ENCODE results near the gene TULP1. TPM values are rescaled to one million over a fixed set of nuclear protein-coding genes. Genes with fewer than 3 reads are reported as not detected.

The TULP1 gene
- total RNA-seq, 1 experiment from 2014 or later: not detected

DNA sequence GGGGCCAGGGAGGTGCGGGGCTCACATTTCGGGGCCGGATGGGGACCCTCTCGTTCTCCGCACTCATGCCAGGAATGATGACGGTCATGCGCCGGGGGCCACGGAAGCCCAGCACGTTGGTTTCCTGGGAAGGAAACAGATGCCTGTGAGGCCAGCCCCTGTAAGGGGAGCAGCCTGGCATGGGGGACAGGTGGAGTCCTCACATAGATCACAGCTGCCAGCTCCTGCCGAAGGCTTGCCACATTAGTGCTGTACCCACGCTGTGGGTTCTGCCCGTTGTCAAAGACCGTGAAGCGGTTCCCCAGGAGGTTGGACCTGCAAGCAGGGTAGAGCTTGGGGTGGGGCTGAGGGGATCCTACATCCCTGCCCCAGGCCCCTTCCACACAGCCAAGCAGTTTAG lies 9.2 kb downstream of the TULP1 start:
- no peak overlapping the region for H2BK5ac ChIP-seq (ENCODE audit: insufficient read length, low read length)
- H3K27me3 Mint-ChIP-seq (ENCODE audit: low read depth): peaks cover 32% of the 10 kb centered on the region
- no peaks in the 10 kb centered on the region for H3K79me2 ChIP-seq (ENCODE audit: insufficient read depth, low read length)
- H4K5ac ChIP-seq (ENCODE audit: insufficient read length, low read depth, low read length): no peak overlapping the region
- no peak overlapping the region for H3K27ac Mint-ChIP-seq
- H3K14ac ChIP-seq (ENCODE audit: insufficient read depth, low read length): no peak overlapping the region
- WGBS (ENCODE audit: extremely low coverage, insufficient read length, low lambda C conversion rate): no CpG with 5 or more reads among the region's 15 CpGs
- H2AK5ac ChIP-seq (ENCODE audit: insufficient read length, low read length): no peak overlapping the region
- no peak overlapping the region for H3T11ph ChIP-seq (ENCODE audit: low read length)
- peaks cover 0 to 2% (median 0%) of the 10 kb centered on the region in 3 experiments; a peak in 1 of 7 replicates for H3K36me3 Mint-ChIP-seq (ENCODE audit: insufficient read depth in 1 of 3, low read depth in 3 of 3)
- H3K23me2 ChIP-seq (ENCODE audit: insufficient read length, low read depth, low read length, poor library complexity, severe bottlenecking): no peaks in the 10 kb centered on the region
- H3K4ac ChIP-seq (ENCODE audit: low read depth, low read length): no peak overlapping the region
- H3K23ac ChIP-seq (ENCODE audit: insufficient read length, low read depth, low read length): no peak overlapping the region
- H3K4me3 Mint-ChIP-seq: no peak overlapping the region
- no peaks in the 10 kb centered on the region for H3K79me1 ChIP-seq (ENCODE audit: insufficient read depth, low read depth, low read length, poor library complexity, severe bottlenecking)
- no peaks in the 10 kb centered on the region for H3K9me3 Mint-ChIP-seq
- no peaks in the 10 kb centered on the region for H4K20me1 ChIP-seq (ENCODE audit: control insufficient read depth, insufficient read depth, insufficient read length)
- H3K9me3 ChIP-seq (ENCODE audit: control insufficient read depth, low read depth, low read length): no peaks in the 10 kb centered on the region
- no peaks in the 10 kb centered on the region for H3K27me3 ChIP-seq (ENCODE audit: insufficient read depth, low read length)
- H3K4me2 ChIP-seq (ENCODE audit: insufficient read depth, insufficient read length, low read length): no peak overlapping the region
- TF ChIP-seq, protein P1, sequence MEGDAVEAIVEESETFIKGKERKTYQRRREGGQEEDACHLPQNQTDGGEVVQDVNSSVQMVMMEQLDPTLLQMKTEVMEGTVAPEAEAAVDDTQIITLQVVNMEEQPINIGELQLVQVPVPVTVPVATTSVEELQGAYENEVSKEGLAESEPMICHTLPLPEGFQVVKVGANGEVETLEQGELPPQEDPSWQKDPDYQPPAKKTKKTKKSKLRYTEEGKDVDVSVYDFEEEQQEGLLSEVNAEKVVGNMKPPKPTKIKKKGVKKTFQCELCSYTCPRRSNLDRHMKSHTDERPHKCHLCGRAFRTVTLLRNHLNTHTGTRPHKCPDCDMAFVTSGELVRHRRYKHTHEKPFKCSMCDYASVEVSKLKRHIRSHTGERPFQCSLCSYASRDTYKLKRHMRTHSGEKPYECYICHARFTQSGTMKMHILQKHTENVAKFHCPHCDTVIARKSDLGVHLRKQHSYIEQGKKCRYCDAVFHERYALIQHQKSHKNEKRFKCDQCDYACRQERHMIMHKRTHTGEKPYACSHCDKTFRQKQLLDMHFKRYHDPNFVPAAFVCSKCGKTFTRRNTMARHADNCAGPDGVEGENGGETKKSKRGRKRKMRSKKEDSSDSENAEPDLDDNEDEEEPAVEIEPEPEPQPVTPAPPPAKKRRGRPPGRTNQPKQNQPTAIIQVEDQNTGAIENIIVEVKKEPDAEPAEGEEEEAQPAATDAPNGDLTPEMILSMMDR (conservative IDR thresholded peaks at IDR 0.05): no peak
- no peak overlapping the region for H4K8ac ChIP-seq (replicated peaks; ENCODE audit: insufficient read length, low read depth, low read length)
- no peak overlapping the region for H3K56ac ChIP-seq (ENCODE audit: insufficient read length, low read depth, low read length)
- no peak overlapping the region for H2BK12ac ChIP-seq (ENCODE audit: insufficient read length, low read depth, low read length)
- H3K4me1 Mint-ChIP-seq: peaks cover 40 to 45% of the 10 kb centered on the region in 2 experiments
- DNase-seq: no peak
- H2AFZ ChIP-seq (ENCODE audit: low read length): no peak overlapping the region
- H3K4me1 ChIP-seq (ENCODE audit: insufficient read depth, low read length): peaks cover 7% of the 10 kb centered on the region; the same call in 1 of the 2 replicates
- no peak overlapping the region for H4K91ac ChIP-seq (ENCODE audit: insufficient read length, low read depth, low read length)
- no peak overlapping the region for H3K27ac ChIP-seq (ENCODE audit: insufficient read length, low read depth, low read length)
- no peak overlapping the region for H3K9ac ChIP-seq (ENCODE audit: extremely low read depth, insufficient read length, low read length)
- H2BK120ac ChIP-seq (ENCODE audit: low read depth, low read length, poor library complexity, severe bottlenecking): no peak overlapping the region
- no peak overlapping the region for H3K18ac ChIP-seq (ENCODE audit: insufficient read length, low read depth, low read length)
- no peak overlapping the region for H2BK20ac ChIP-seq (ENCODE audit: low read depth, low read length, poor library complexity, severe bottlenecking)
- no peak overlapping the region for H2BK15ac ChIP-seq (ENCODE audit: low read depth, low read length)
